GM23338 (cell line): Measurements from ENCODE around the gene SYMPK. TPM values are rescaled to one million over a fixed set of nuclear protein-coding genes. Genes with fewer than 3 reads are reported as not detected.

Experiments used
- ATAC-seq: fragments of 200-7000 bp; cut with Tn5 transposase; 3 replicates; pipeline ENCODE4 v1.9.1; 2020
- DNase-seq: peaks from one replicate; pipeline ENCODE4 v3.0.0-alpha.2; 2015; ENCODE audit warnings: low spot score
- H2AFZ ChIP-seq: fragments of 200-600 bp; sonication (generic); 2 replicates; pipeline ENCODE4 v1.8.0; 2016; ENCODE audit warnings: antibody characterized with exemption, mild to moderate bottlenecking, moderate library complexity
- H3F3A ChIP-seq: fragments of 200-600 bp; sonication (generic); replicated peaks from 2 replicates; pipeline ENCODE4 v1.8.0; 2017; ENCODE audit warnings: antibody characterized with exemption, mixed run types, low read depth
- H3K27ac ChIP-seq: fragments of 200-600 bp; sonication (generic); 2 replicates; pipeline ENCODE4 v1.6.1; 2016; ENCODE audit warnings: low read depth
- H3K27me3 ChIP-seq: fragments of 200-600 bp; sonication (generic); 2 replicates; pipeline ENCODE4 v1.8.0; 2016; ENCODE audit warnings: mild to moderate bottlenecking, mixed run types, moderate library complexity; ENCODE audit not compliant: insufficient read depth
- H3K36me3 ChIP-seq: fragments of 200-600 bp; sonication (generic); 2 replicates; pipeline ENCODE4 v1.8.0; 2016; ENCODE audit warnings: mild to moderate bottlenecking; ENCODE audit not compliant: insufficient read depth
- H3K4me1 ChIP-seq: fragments of 200-600 bp; sonication (generic); 2 replicates; pipeline ENCODE4 v1.8.0; 2016; ENCODE audit warnings: mild to moderate bottlenecking, moderate library complexity; ENCODE audit not compliant: insufficient read depth
- H3K4me2 ChIP-seq: fragments of 200-600 bp; sonication (generic); 2 replicates; pipeline ENCODE4 v1.7.1; 2017; ENCODE audit warnings: mixed run types
- H3K4me3 ChIP-seq: fragments of 200-600 bp; sonication (generic); 2 replicates; pipeline ENCODE4 v1.6.1; 2016; ENCODE audit warnings: mixed run types
- H3K79me2 ChIP-seq: fragments of 200-600 bp; sonication (generic); replicated peaks from 2 replicates; pipeline ENCODE4 v1.8.0; 2017; ENCODE audit warnings: mild to moderate bottlenecking; ENCODE audit not compliant: insufficient read depth
- H3K9me2 ChIP-seq: fragments of 200-600 bp; sonication (generic); 2 replicates; pipeline ENCODE4 v1.8.0; 2017; ENCODE audit not compliant: insufficient read depth
- H4K20me1 ChIP-seq: fragments of 200-600 bp; sonication (generic); replicated peaks from 2 replicates; pipeline ENCODE4 v1.8.0; 2017; ENCODE audit warnings: mild to moderate bottlenecking; ENCODE audit not compliant: insufficient read depth
- H3K27ac Mint-ChIP-seq: 2 replicates; pipeline ENCODE4 v1.8.0; 2020; ENCODE audit warnings: inconsistent platforms, mild to moderate bottlenecking, moderate library complexity, mixed read lengths
- H3K27me3 Mint-ChIP-seq: 3 replicates; pipeline ENCODE4 v1.8.0; 2022; ENCODE audit warnings: low read depth, mild to moderate bottlenecking, moderate library complexity, mixed read lengths, inconsistent platforms; ENCODE audit not compliant: insufficient read depth, poor library complexity
- H3K36me3 Mint-ChIP-seq: 3 replicates; pipeline ENCODE4 v1.8.0; 2021; ENCODE audit warnings: low read depth, mild to moderate bottlenecking, inconsistent platforms, moderate library complexity, mixed read lengths
- H3K4me1 Mint-ChIP-seq: 3 replicates; pipeline ENCODE4 v1.8.0; 2020; ENCODE audit warnings: mild to moderate bottlenecking, inconsistent platforms, mixed read lengths
- H3K4me3 Mint-ChIP-seq: 3 replicates; pipeline ENCODE4 v1.8.0; 2021; ENCODE audit warnings: moderate library complexity, mild to moderate bottlenecking, inconsistent platforms, mixed read lengths
- H3K9me3 Mint-ChIP-seq: 3 replicates; pipeline ENCODE4 v1.8.0; 2020; ENCODE audit warnings: moderate library complexity, mild to moderate bottlenecking, inconsistent platforms, mixed read lengths
- CREB1 ChIP-seq: fragments of 250-450 bp; sonication (Bioruptor Pico); IDR thresholded peaks from 2 replicates; pipeline ENCODE4 v1.5.0; 2020; ENCODE audit warnings: low read depth, mild to moderate bottlenecking, moderate library complexity
- EZH2 ChIP-seq: fragments of 200-600 bp; sonication (generic); IDR thresholded peaks from one replicate; pipeline ENCODE4 v1.8.0; 2017; ENCODE audit warnings: antibody characterized with exemption, mild to moderate bottlenecking, low read depth; ENCODE audit not compliant: unreplicated experiment
- EZH2phosphoT487 ChIP-seq: fragments of 200-600 bp; sonication (generic); IDR thresholded peaks from one replicate; pipeline ENCODE4 v1.8.1; 2018; ENCODE audit warnings: antibody characterized with exemption; ENCODE audit not compliant: unreplicated experiment
- JUNB ChIP-seq: IDR thresholded peaks from one replicate; pipeline ENCODE4 v1.6.1; 2016; ENCODE audit warnings: antibody characterized with exemption; ENCODE audit not compliant: unreplicated experiment
- NANOG ChIP-seq: IDR thresholded peaks from 2 replicates; pipeline ENCODE4 v1.6.1; 2016; ENCODE audit warnings: antibody characterized with exemption, borderline replicate concordance
- POLR2AphosphoS5 ChIP-seq: IDR thresholded peaks from 2 replicates; pipeline ENCODE4 v1.6.1; 2016; ENCODE audit warnings: antibody characterized with exemption, low read depth
- ZNF331 ChIP-seq: fragments of 250-450 bp; sonication (Bioruptor Pico); IDR thresholded peaks from 2 replicates; pipeline ENCODE4 v1.5.0; 2020; ENCODE audit warnings: low read depth, mild to moderate bottlenecking, moderate library complexity
- polyA plus RNA-seq: library from polyadenylated mRNA; unstranded; fragments of >200 nt; fragmentation: Nextera tagmentation; extraction: Ambion mirVana; gene quantifications from 2 replicates; pipeline ENCODE4 v1.2.1, GENCODE V29; 2016
- total RNA-seq: library from RNA; depleted of rRNA; stranded (reverse); fragments of >200 nt; shearing (Covaris generic); gene quantifications from 2 replicates; pipeline ENCODE4 v1.2.3, GENCODE V29; 2014
- TF ChIP-seq, protein P1 (sequence below): IDR thresholded peaks from 2 replicates; pipeline ENCODE4 v1.6.1; 2016; ENCODE audit warnings: antibody characterized with exemption
- TF ChIP-seq, protein P2 (sequence below), 2 experiments: fragments of 200-600 bp in 1 of 2; sonication (generic) in 1 of 2; conservative IDR thresholded peaks; 2 replicates each; pipeline versions ENCODE4 v1.5.1 to v1.6.1; 2016 to 2017; ENCODE audit warnings: antibody characterized with exemption in 2 of 2, low read depth in 2 of 2, mild to moderate bottlenecking in 2 of 2, moderate library complexity in 1 of 2

Gene SYMPK
- total and polyA plus RNA-seq, 2 experiments from 2014 or later = 36.8 to 82.1 TPM

DNA sequence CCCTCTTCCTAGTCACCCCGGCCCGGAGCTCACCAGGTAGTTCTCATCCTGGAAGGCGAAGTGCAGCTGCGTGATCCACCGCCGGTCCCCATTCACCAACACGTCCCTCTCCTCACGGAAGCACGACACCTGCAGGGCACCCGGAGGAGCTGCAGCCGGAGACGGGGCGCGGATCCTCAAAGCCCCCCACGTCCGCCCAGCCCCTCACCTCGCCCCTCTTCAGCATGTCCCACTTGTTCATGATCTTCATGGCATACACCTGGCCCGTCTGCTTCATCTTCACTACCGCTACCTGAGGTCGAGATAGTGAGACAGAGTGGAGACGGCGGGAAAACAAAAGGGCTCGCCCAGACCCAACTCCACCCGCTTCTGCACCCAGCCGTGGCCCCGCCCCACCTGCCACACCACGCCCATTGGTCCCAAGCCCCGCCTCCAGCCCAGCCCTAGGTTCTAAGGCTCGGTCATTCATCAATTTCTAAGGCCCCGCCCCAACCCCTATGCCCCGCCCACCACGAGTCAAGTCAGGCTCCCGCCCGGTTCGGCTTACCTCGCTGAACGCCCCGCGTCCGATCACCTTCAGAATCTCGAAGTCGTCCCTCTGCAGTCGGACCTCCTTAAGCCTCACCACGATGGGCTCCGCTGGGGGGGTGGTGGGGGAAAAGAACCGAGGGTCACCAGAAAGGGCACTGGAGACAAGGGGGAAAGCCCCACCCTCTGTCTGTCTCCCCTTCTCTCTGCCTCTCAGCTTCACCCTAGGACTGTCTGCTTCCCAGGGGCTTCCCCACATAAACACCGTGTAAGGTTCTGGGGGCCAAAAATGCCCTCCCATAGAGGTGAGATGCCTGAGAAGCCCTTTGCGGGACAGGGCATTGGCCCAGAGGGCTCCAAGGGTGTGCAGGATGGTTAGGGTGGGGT lies 83.5 kb downstream of the SYMPK start:
- Histone ChIP-seq H3K36me3 (no peaks in the 10 kb centered on the region), H2AFZ (0 out of 2 replicates have a peak overlapping the region, but pooled peaks have one; percentile 69), H3K27ac (no peak overlapping the region), H3K4me2 (peak overlapping the region; percentile 88), H3K79me2 (no peaks in the 10 kb centered on the region), H3F3A (peaks cover 16% of the 10 kb centered on the region; the same call in 1 of the 2 replicates), H3K9me2 (no peaks in the 10 kb centered on the region), H4K20me1 (peaks cover 7% of the 10 kb centered on the region), H3K27me3 (peaks cover 8% of the 10 kb centered on the region), H3K4me1 (peaks cover 33% of the 10 kb centered on the region), H3K4me3 (peak overlapping the region; percentile 70)
- H3K4me3 Mint-ChIP-seq = peak overlapping the region; percentile 68
- DNase-seq (peak; percentile 97), ATAC-seq (peak; percentile 47)
- TF ChIP-seq, protein P1, sequence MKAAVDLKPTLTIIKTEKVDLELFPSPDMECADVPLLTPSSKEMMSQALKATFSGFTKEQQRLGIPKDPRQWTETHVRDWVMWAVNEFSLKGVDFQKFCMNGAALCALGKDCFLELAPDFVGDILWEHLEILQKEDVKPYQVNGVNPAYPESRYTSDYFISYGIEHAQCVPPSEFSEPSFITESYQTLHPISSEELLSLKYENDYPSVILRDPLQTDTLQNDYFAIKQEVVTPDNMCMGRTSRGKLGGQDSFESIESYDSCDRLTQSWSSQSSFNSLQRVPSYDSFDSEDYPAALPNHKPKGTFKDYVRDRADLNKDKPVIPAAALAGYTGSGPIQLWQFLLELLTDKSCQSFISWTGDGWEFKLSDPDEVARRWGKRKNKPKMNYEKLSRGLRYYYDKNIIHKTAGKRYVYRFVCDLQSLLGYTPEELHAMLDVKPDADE = no peak
- TF ChIP-seq POLR2AphosphoS5 (peak; percentile 30; the same call in 1 of the 2 replicates), NANOG (no peak), JUNB (no peak)
- TF ChIP-seq, protein P2, sequence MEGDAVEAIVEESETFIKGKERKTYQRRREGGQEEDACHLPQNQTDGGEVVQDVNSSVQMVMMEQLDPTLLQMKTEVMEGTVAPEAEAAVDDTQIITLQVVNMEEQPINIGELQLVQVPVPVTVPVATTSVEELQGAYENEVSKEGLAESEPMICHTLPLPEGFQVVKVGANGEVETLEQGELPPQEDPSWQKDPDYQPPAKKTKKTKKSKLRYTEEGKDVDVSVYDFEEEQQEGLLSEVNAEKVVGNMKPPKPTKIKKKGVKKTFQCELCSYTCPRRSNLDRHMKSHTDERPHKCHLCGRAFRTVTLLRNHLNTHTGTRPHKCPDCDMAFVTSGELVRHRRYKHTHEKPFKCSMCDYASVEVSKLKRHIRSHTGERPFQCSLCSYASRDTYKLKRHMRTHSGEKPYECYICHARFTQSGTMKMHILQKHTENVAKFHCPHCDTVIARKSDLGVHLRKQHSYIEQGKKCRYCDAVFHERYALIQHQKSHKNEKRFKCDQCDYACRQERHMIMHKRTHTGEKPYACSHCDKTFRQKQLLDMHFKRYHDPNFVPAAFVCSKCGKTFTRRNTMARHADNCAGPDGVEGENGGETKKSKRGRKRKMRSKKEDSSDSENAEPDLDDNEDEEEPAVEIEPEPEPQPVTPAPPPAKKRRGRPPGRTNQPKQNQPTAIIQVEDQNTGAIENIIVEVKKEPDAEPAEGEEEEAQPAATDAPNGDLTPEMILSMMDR (conservative IDR thresholded peaks at IDR 0.05; ENCODE audit: low read depth in 2 of 2) = peak; percentile 83 to 84
- peaks cover 34% of the 10 kb centered on the region for H3K36me3 Mint-ChIP-seq
- H3K27me3 Mint-ChIP-seq = peaks cover 42% of the 10 kb centered on the region
- H3K9me3 Mint-ChIP-seq = no peaks in the 10 kb centered on the region; the same call in 2 of the 3 replicates
- H3K27ac Mint-ChIP-seq = no peak overlapping the region; the same call in 1 of the 2 replicates
- H3K4me1 Mint-ChIP-seq = peaks cover 38% of the 10 kb centered on the region

DNA sequence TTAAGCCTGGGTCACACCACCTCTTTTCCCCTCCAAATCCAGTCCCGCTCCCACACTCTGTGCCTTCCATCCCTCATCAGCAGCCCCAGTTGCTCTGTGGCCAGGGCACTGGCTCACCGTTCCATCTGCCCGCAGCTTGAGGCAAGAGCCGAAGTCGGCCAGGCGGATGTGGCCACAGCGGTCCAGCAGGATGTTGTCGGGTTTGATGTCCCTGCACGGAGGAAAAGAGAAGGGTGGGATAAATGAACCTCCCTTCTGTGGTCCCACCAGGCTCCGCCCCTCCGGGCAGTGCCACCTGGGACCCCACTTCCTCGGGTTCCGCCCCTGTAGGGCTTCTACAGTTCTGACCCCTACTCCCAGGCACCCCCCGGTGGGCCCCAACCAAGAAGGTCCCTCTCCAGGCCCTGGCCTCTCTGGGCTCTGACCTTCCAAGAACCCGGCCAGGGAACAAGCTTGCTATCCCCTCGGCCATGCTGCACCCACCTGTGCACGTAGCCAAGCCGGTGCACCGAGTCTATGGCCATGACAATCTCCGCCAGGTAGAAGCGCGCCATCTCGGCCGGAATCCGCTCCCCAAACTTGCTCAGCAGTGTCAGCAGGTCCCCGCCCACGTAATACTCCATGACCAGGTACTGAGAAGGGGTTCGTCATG lies 84.8 kb downstream of the SYMPK start:
- Histone ChIP-seq H3K4me1 (peaks cover 26% of the 10 kb centered on the region), H3K27ac (no peak overlapping the region), H3K4me2 (no peak overlapping the region), H4K20me1 (peaks cover 10% of the 10 kb centered on the region), H2AFZ (no peak overlapping the region), H3K36me3 (0 out of 2 replicates have a peak, but pooled peaks cover 3% of the 10 kb centered on the region), H3K27me3 (peaks cover 8% of the 10 kb centered on the region), H3K4me3 (no peak overlapping the region), H3K9me2 (no peaks in the 10 kb centered on the region), H3K79me2 (no peaks in the 10 kb centered on the region), H3F3A (peaks cover 21% of the 10 kb centered on the region; the same call in 1 of the 2 replicates)
- Mint-ChIP-seq H3K4me1 (peaks cover 29% of the 10 kb centered on the region), H3K4me3 (no peak overlapping the region; the same call in 2 of the 3 replicates), H3K27ac (no peak overlapping the region), H3K27me3 (peaks cover 35% of the 10 kb centered on the region), H3K36me3 (peaks cover 41% of the 10 kb centered on the region), H3K9me3 (no peaks in the 10 kb centered on the region; the same call in 2 of the 3 replicates)
- DNase-seq = no peak
- no peak for ATAC-seq
- no peak for TF ChIP-seq EZH2
- no peak for TF ChIP-seq EZH2phosphoT487
- no peak for TF ChIP-seq NANOG
- TF ChIP-seq, protein P1 = no peak
- no peak for TF ChIP-seq CREB1 (CRISPR knock-in tag)
- TF ChIP-seq ZNF331 (CRISPR knock-in tag) = no peak
